B cell (primary cell): ENCODE data around the gene ESPN. TPM values are rescaled to one million over a fixed set of nuclear protein-coding genes. Genes with fewer than 3 reads are reported as not detected.

Experiments
- ATAC-seq: fragments of 200-7000 bp; cut with Tn5 transposase; one replicate; pipeline ENCODE4 v1.10.0; 2021; ENCODE audit warnings: low read depth, mild to moderate bottlenecking, moderate number of reproducible peaks, moderate library complexity
- CTCF ChIA-PET: fragments of 350-600 bp; sonication (Branson Sonifier 250); formaldehyde crosslinking; loops from one replicate; lab custom pipeline; 2021; ENCODE audit warnings: antibody characterized with exemption, inconsistent platforms; lab: Charles Lee
- POLR2A ChIA-PET: fragments of 350-600 bp; sonication (Branson Sonifier 250); formaldehyde crosslinking; loops from one replicate; lab custom pipeline; 2021; ENCODE audit warnings: antibody characterized with exemption; lab: Charles Lee
- DNase-seq: peaks from one replicate; pipeline ENCODE4 v3.0.0; 2013
- H2AFZ ChIP-seq: 2 replicates; pipeline ENCODE4 v1.6.1; 2012; ENCODE audit warnings: mild to moderate bottlenecking, low read depth, low read length; ENCODE audit not compliant: insufficient read depth, poor library complexity, severe bottlenecking
- H3K27ac ChIP-seq, 2 donors: 1 replicate in 1 of 2; 2 replicates in 1 of 2; pipeline ENCODE4 v1.5.1; 2012 to 2013; ENCODE audit warnings: low read length in 2 of 2, mild to moderate bottlenecking in 2 of 2, moderate library complexity in 1 of 2
- H3K27me3 ChIP-seq, 4 experiments: fragments of 200-600 bp in 1 of 4; sonication (generic) in 1 of 4; replicated peaks in 1 of 4; 1 replicate in 2 of 4; 2 replicates in 2 of 4; pipeline versions ENCODE4 v1.6.1 to v1.7.0; 2013 to 2016; ENCODE audit warnings: low read length in 3 of 4, mild to moderate bottlenecking in 2 of 4, mixed read lengths in 1 of 4, moderate library complexity in 1 of 4; ENCODE audit not compliant: insufficient read depth in 4 of 4, control insufficient read depth in 3 of 4; ENCODE audit errors: control extremely low read depth in 1 of 4
- H3K36me3 ChIP-seq, 2 experiments: replicated peaks in 1 of 2; 1 replicate in 1 of 2; 2 replicates in 1 of 2; pipeline versions ENCODE4 v1.6.1 to v1.7.1; 2013; ENCODE audit warnings: low read length in 1 of 2; ENCODE audit not compliant: insufficient read depth in 2 of 2, control insufficient read depth in 1 of 2; ENCODE audit errors: control extremely low read depth in 1 of 2, extremely low read depth in 1 of 2
- H3K4me1 ChIP-seq, 2 donors: fragments of 200-600 bp in 1 of 2; sonication (generic) in 1 of 2; 1 replicate in 1 of 2; 2 replicates in 1 of 2; pipeline versions ENCODE4 v1.5.1 to v1.6.1; 2013 to 2017; ENCODE audit warnings: low read length in 2 of 2; ENCODE audit not compliant: control insufficient read depth in 2 of 2, insufficient read depth in 2 of 2
- H3K4me2 ChIP-seq: replicated peaks from 2 replicates; pipeline ENCODE3; 2012; ENCODE audit warnings: mild to moderate bottlenecking, low read depth, low read length; ENCODE audit not compliant: poor library complexity, severe bottlenecking
- H3K4me3 ChIP-seq, 5 experiments: fragments of 200-600 bp in 1 of 5; sonication (generic) in 1 of 5; 1 replicate in 3 of 5; 2 replicates in 2 of 5; pipeline versions ENCODE4 v1.5.1 to v1.7.0; 2011 to 2016; ENCODE audit warnings: low read length in 4 of 5, mild to moderate bottlenecking in 4 of 5, low read depth in 2 of 5, control low read depth in 1 of 5, moderate library complexity in 1 of 5; ENCODE audit not compliant: insufficient read depth in 1 of 5; ENCODE audit errors: control extremely low read depth in 1 of 5, extremely low read depth in 1 of 5
- H3K79me2 ChIP-seq: fragments of 200-600 bp; sonication (generic); one replicate; pipeline ENCODE4 v1.6.0; 2016; ENCODE audit warnings: low read length; ENCODE audit not compliant: control insufficient read depth, insufficient read depth
- H3K9ac ChIP-seq: fragments of 200-600 bp; sonication (generic); 2 replicates; pipeline ENCODE4 v1.6.1; 2017; ENCODE audit warnings: mild to moderate bottlenecking, low read length, moderate library complexity
- H3K9me3 ChIP-seq, 3 donors: one replicate each; pipeline versions ENCODE4 v1.6.1 to v1.7.1; 2013; ENCODE audit warnings: low read length in 2 of 3; ENCODE audit not compliant: control insufficient read depth in 2 of 3, insufficient read depth in 1 of 3; ENCODE audit errors: control extremely low read depth in 1 of 3
- H4K20me1 ChIP-seq: 2 replicates; pipeline ENCODE4 v1.6.0; 2012; ENCODE audit warnings: mild to moderate bottlenecking, low read length; ENCODE audit not compliant: insufficient read depth, control insufficient read depth, poor library complexity, severe bottlenecking
- H3K27ac Mint-ChIP-seq: one replicate; pipeline ENCODE4 v1.8.0; 2021; ENCODE audit warnings: mixed read lengths
- H3K27me3 Mint-ChIP-seq: one replicate; pipeline ENCODE4 v1.8.0; 2021; ENCODE audit warnings: mixed read lengths
- H3K4me1 Mint-ChIP-seq: one replicate; pipeline ENCODE4 v1.8.0; 2021; ENCODE audit warnings: mixed read lengths
- H3K4me3 Mint-ChIP-seq: one replicate; pipeline ENCODE4 v1.8.0; 2021; ENCODE audit warnings: mixed read lengths
- H3K9me3 Mint-ChIP-seq: one replicate; pipeline ENCODE4 v1.8.0; 2022; ENCODE audit warnings: mixed read lengths; ENCODE audit not compliant: insufficient read depth
- CTCF ChIP-seq: fragments of 200-600 bp; IDR thresholded peaks from one replicate; pipeline ENCODE4 v1.8.0; 2022; ENCODE audit warnings: antibody characterized with exemption, mild to moderate bottlenecking
- EZH2 ChIP-seq: IDR thresholded peaks from 2 replicates; pipeline ENCODE4 v1.6.1; 2012; ENCODE audit warnings: borderline replicate concordance, low read depth, mild to moderate bottlenecking, moderate library complexity, low read length; ENCODE audit not compliant: insufficient read depth, poor library complexity, severe bottlenecking
- WGBS: methylation state at CpG from one replicate; pipeline ENCODE4 v1.1.5; 2013; ENCODE audit warnings: missing lambda C conversion rate; ENCODE audit not compliant: insufficient coverage; 5-methylcytosine and 5-hydroxymethylcytosine counted together
- intact Hi-C: fragments of 100-400 bp; cut with micrococcal nuclease; formaldehyde crosslinking; loops from one replicate; pipeline ENCODE4 v1.10.0; 2022
- polyA plus RNA-seq: library from polyadenylated mRNA; depleted of rRNA; stranded (reverse); fragments of >200 nt; gene quantifications from 2 replicates; pipeline ENCODE4 v1.2.3, GENCODE V29; 2012
- total RNA-seq, 2 donors: library from RNA; stranded (reverse); fragments of 120-200 nt in 1 of 2; gene quantifications; 1 replicate in 1 of 2; 2 replicates in 1 of 2; pipeline versions ENCODE4 v1.2.3 to v1.2.4, GENCODE V29; 2013 to 2022

The ESPN gene
- total and polyA plus RNA-seq, 2 donors (not counting 1 experiment from before 2014, with no cell fraction given) = 0.19 to 0.25 TPM

GRCh38 chr1:6408023-6408422 is 16.6 kb upstream of the ESPN start:
- Histone ChIP-seq H3K27ac (no peak overlapping the region), H3K4me2 (no peak overlapping the region), H3K4me1 (no peaks in the 10 kb centered on the region), H3K4me3 (no peak overlapping the region), H3K27me3 (peaks cover 0 to 5% (median 3%) of the 10 kb centered on the region in 4 experiments), H4K20me1 (no peaks in the 10 kb centered on the region), H3K79me2 (no peaks in the 10 kb centered on the region), H3K36me3 (no peaks in the 10 kb centered on the region), H2AFZ (no peak overlapping the region), H3K9me3 (no peaks in the 10 kb centered on the region), H3K9ac (no peak overlapping the region)
- H3K4me3 Mint-ChIP-seq = no peak overlapping the region
- ChIA-PET POLR2A (no interaction called here), CTCF (interaction anchor here (0.6 to 7.9 kb wide), 8 partner anchors 32 to 162 kb away, joined by 3 to 89 read pairs (median 4); no protein-coding TSS in a partner anchor)
- peaks cover 19% of the 10 kb centered on the region for H3K27me3 Mint-ChIP-seq
- H3K9me3 Mint-ChIP-seq = no peaks in the 10 kb centered on the region
- ATAC-seq (no peak), DNase-seq (no peak)
- TF ChIP-seq CTCF = no peak
- no peak for TF ChIP-seq EZH2
- H3K27ac Mint-ChIP-seq = no peak overlapping the region
- intact Hi-C loops = no loop called here
- WGBS = no CpG with 5 or more reads among the region's 6 CpGs
- H3K4me1 Mint-ChIP-seq = no peaks in the 10 kb centered on the region

GRCh38 chr1:6409053-6409452 is 15.5 kb upstream of the ESPN start:
- Histone ChIP-seq H4K20me1 (no peaks in the 10 kb centered on the region), H3K9me3 (no peaks in the 10 kb centered on the region), H2AFZ (no peak overlapping the region), H3K79me2 (no peaks in the 10 kb centered on the region), H3K4me2 (no peak overlapping the region), H3K9ac (no peak overlapping the region), H3K4me3 (no peak overlapping the region), H3K4me1 (no peaks in the 10 kb centered on the region), H3K27me3 (peaks cover 0 to 7% (median 3%) of the 10 kb centered on the region in 4 experiments), H3K36me3 (no peaks in the 10 kb centered on the region), H3K27ac (no peak overlapping the region)
- WGBS = 86% methylated on average over 1 of the region's 4 CpGs
- intact Hi-C loops = no loop called here
- Mint-ChIP-seq H3K4me1 (no peaks in the 10 kb centered on the region), H3K27ac (no peak overlapping the region), H3K9me3 (no peaks in the 10 kb centered on the region), H3K4me3 (no peak overlapping the region), H3K27me3 (peaks cover 23% of the 10 kb centered on the region)
- CTCF ChIA-PET = interaction anchor here (0.6 to 1.9 kb wide), 5 partner anchors 15 to 163 kb away, joined by 3 to 7 read pairs (median 4); no protein-coding TSS in a partner anchor
- POLR2A ChIA-PET = no interaction called here
- DNase-seq = no peak
- TF ChIP-seq EZH2 (no peak), CTCF (no peak)
- no peak for ATAC-seq
